Upper lobe of left lung (tissue), 4 donors: ENCODE results near the gene GUCA2A.

ENCODE experiments used
- CTCF ChIP-seq, 6 experiments: fragments of 450-650 bp in 4 of 6; fragments of 200-600 bp in 2 of 6; sonication (generic) in 2 of 6; IDR thresholded peaks; one replicate each; pipeline ENCODE4 v1.5.1; 2016 to 2019; ENCODE audit warnings: antibody characterized with exemption in 6 of 6
- EP300 ChIP-seq, 4 donors: sonication (generic); formaldehyde crosslinking; IDR thresholded peaks; one replicate each; pipeline ENCODE4 v1.5.1; 2017; ENCODE audit warnings: antibody characterized with exemption in 4 of 4, control low read depth in 2 of 4
- POLR2A ChIP-seq, 4 donors: fragments of 450-650 bp; IDR thresholded peaks; one replicate each; pipeline ENCODE4 v1.5.1; 2016 to 2017; ENCODE audit warnings: antibody characterized with exemption in 4 of 4, mild to moderate bottlenecking in 2 of 4

GRCh38 chr1:42125552-42125951, 39.0 kb downstream of the GUCA2A start:
- TF ChIP-seq CTCF (IDR thresholded peaks at IDR 0.05) (no peak), POLR2A (IDR thresholded peaks at IDR 0.05) (no peak), EP300 (IDR thresholded peaks at IDR 0.05) (no peak)
